HL-60 (cell line): Measurements from ENCODE around the gene OAS1.

Experiments
- DNase-seq, 2 experiments: peaks; one replicate each; pipeline ENCODE4 v3.0.0-alpha.2; 2010 to 2020; ENCODE audit warnings: low read depth in 1 of 2, low spot score in 1 of 2
- H3K27ac ChIP-seq: fragments of 250-450 bp; sonication (Bioruptor Pico); replicated peaks from 2 replicates; pipeline ENCODE4 v1.5.1; 2020; ENCODE audit warnings: mild to moderate bottlenecking, moderate library complexity
- H3K27me3 ChIP-seq: fragments of 250-450 bp; sonication (Bioruptor Pico); 2 replicates; pipeline ENCODE4 v1.5.1; 2021; ENCODE audit warnings: mild to moderate bottlenecking, moderate library complexity; ENCODE audit not compliant: insufficient read depth, poor library complexity, severe bottlenecking
- H3K4me3 ChIP-seq: replicated peaks from 2 replicates; pipeline ENCODE4 v1.5.1; 2011; ENCODE audit warnings: mild to moderate bottlenecking, control low read depth, low read length; ENCODE audit not compliant: insufficient read depth
- GABPA ChIP-seq: IDR thresholded peaks from 2 replicates; pipeline ENCODE4 v1.6.1; 2012; ENCODE audit warnings: low read depth
- POLR2AphosphoS5 ChIP-seq: IDR thresholded peaks from 2 replicates; pipeline ENCODE4 v1.6.1; 2012; ENCODE audit warnings: low read depth
- REST ChIP-seq: IDR thresholded peaks from 2 replicates; pipeline ENCODE4 v1.6.1; 2012; ENCODE audit warnings: low read depth; ENCODE audit not compliant: insufficient replicate concordance
- SPI1 ChIP-seq: IDR thresholded peaks from 2 replicates; pipeline ENCODE4 v1.6.1; 2012; ENCODE audit warnings: low read depth, mild to moderate bottlenecking, borderline replicate concordance
- TF ChIP-seq, protein P1 (sequence below): IDR thresholded peaks from one replicate; pipeline ENCODE4 v1.5.1; 2011; ENCODE audit warnings: low read length, control low read depth, inconsistent platforms; ENCODE audit not compliant: insufficient read depth

The OAS1 gene

GRCh38 chr12:112900298-112901145 is 6.2 kb upstream of the OAS1 start:
- H3K27ac ChIP-seq: no peak overlapping the region
- DNase-seq: peak; percentile 25 to 36
- TF ChIP-seq, protein P1, sequence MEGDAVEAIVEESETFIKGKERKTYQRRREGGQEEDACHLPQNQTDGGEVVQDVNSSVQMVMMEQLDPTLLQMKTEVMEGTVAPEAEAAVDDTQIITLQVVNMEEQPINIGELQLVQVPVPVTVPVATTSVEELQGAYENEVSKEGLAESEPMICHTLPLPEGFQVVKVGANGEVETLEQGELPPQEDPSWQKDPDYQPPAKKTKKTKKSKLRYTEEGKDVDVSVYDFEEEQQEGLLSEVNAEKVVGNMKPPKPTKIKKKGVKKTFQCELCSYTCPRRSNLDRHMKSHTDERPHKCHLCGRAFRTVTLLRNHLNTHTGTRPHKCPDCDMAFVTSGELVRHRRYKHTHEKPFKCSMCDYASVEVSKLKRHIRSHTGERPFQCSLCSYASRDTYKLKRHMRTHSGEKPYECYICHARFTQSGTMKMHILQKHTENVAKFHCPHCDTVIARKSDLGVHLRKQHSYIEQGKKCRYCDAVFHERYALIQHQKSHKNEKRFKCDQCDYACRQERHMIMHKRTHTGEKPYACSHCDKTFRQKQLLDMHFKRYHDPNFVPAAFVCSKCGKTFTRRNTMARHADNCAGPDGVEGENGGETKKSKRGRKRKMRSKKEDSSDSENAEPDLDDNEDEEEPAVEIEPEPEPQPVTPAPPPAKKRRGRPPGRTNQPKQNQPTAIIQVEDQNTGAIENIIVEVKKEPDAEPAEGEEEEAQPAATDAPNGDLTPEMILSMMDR: peak; percentile 93
- TF ChIP-seq REST: no peak
- H3K4me3 ChIP-seq: no peak overlapping the region
- no peaks in the 10 kb centered on the region for H3K27me3 ChIP-seq

DNA sequence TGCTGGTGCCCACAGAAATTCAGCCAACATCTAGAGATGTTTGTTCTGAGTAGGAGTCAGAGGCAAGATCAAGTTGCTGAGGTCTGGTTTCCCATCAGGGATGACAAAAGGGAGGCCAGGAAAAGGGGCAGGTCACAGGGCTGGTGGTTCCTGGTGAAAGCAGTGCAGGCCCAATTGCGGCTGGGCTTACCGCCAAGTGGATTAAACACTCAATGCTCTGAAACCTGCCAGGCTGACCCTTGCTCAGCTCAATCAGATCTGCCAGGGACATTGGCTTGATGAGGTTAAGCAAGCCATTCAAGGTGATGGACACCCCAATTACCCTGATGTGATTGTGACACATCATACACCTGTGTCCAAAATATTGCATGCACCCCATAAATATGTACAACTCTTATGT is 5.5 kb upstream of the OAS1 start:
- Histone ChIP-seq H3K27ac (no peak overlapping the region), H3K4me3 (no peak overlapping the region), H3K27me3 (no peaks in the 10 kb centered on the region)
- DNase-seq: no peak
- TF ChIP-seq REST (no peak), POLR2AphosphoS5 (no peak), SPI1 (no peak), GABPA (no peak)
- TF ChIP-seq, protein P1: no peak

DNA sequence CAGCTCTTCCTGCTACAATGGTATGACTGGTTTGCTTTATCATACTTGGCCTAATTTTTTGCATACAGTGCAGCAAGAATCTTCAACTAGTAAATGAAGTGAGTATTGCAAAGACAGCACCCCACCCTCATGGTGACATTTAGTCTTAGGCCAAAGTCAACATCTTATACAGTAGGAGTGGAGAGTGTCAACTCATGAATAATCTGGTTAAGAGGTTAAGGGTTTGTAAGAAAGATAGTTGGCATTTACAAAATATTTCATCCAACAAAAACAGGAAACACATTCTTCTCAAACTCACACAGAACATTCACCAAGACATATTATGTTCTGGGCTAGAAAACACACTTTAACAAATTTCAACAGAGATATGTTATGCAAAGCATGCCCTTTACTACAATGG is 2.2 kb upstream of the OAS1 start:
- H3K4me3 ChIP-seq: no peak overlapping the region
- H3K27me3 ChIP-seq: no peaks in the 10 kb centered on the region
- TF ChIP-seq SPI1 (no peak), REST (no peak), GABPA (no peak), POLR2AphosphoS5 (no peak)
- TF ChIP-seq, protein P1: no peak
- DNase-seq: no peak
- H3K27ac ChIP-seq: no peak overlapping the region
